GM04504 (cell line): Measurements from ENCODE around the gene MGLL.
"Not testable (repeated sequence)": the region's sequence is repeated elsewhere in the genome, so short reads cannot be mapped to it uniquely, and the experiment has no call there.

Source experiments
- DNase-seq: peaks from one replicate; pipeline ENCODE4 v3.0.0-alpha.2; 2012; ENCODE audit warnings: low read depth

Gene MGLL

DNA sequence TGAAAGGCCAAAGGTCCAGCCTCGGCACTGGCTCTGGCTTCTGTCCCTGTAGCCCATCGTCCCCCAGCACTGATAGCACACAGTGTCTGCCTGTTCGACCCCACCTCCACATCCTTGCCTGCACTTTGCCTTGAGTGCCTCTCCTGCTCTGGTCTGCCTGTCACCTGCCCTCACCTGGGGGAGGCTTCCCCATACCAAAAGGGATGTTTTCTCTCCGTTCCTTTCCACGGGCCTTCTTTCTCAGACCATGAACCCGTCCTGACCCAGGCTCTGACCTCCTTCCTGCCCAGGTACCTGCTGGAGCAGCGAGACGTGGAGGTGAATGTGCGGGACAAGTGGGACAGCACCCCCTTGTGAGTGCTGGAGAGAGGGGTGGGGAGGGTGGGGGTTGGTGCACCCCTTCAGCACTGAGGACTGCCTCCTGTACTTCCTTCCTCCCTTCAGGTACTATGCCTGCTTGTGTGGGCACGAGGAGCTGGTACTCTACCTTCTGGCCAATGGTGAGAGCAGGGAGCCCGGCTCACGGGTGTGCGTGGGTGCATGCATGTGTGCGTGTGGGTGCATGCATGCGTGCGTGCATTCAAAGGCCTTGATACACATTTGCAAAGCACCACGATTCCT is 148.1 kb downstream of the MGLL start:
- no peak for DNase-seq

GRCh38 chr3:127673191-127674100 is 148.9 kb downstream of the MGLL start:
- no peak for DNase-seq

- DNase-seq, result no peak
Measured at GRCh38 chr3:127672429-127673190, 149.7 kb downstream of the MGLL start, which contains the start of gene ABTB1. Gene ABTB1 (plus strand): TSS chr3:127672952. CDS start chr3:127673026, 74 bp downstream.

DNA sequence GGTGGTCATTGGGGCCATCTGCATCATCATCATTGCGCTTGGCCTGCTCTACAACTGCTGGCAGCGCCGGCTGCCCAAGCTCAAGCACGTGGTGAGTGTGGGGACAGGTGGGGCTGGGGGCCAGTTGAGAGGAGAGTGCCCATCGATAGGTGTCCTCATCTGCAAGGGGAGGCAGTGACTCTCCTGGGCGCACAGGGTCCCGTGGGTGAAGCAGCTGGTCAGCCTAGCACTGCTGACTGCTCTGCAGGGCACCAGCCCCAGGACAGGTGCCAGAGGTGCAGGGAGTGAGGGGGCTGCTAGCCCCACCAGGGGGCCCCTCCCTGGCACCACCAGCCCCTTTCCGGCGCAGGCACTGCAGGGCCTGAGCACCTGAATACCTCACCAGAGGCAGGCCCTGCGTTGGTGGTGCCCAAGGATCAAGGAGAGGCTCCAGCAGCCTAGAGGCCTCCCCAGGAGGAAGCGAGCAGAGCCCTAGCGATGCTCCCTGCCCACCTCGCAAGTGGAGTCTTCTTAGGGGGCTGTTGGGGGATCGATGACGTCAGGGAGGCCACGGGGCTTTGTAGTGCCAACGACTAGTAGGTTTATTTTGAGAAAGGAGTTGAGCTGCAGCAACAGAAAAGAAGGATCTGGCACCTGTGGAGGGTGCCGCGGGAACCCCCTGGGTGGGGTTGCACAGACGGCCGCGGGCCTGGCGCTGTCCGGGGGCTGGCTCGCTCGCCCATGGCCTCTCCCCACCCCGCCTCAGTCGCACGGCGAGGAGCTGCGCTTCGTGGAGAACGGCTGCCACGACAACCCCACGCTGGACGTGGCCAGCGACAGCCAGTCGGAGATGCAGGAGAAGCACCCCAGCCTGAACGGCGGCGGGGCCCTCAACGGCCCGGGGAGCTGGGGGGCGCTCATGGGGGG is 150.5 kb downstream of the MGLL start:
- DNase-seq, result no peak

- no peak for DNase-seq
Measured at GRCh38 chr3:127670761-127671522, 151.4 kb downstream of the MGLL start.

- no peak for DNase-seq
Measured at GRCh38 chr3:127670229-127670559, 152.1 kb downstream of the MGLL start.

DNA sequence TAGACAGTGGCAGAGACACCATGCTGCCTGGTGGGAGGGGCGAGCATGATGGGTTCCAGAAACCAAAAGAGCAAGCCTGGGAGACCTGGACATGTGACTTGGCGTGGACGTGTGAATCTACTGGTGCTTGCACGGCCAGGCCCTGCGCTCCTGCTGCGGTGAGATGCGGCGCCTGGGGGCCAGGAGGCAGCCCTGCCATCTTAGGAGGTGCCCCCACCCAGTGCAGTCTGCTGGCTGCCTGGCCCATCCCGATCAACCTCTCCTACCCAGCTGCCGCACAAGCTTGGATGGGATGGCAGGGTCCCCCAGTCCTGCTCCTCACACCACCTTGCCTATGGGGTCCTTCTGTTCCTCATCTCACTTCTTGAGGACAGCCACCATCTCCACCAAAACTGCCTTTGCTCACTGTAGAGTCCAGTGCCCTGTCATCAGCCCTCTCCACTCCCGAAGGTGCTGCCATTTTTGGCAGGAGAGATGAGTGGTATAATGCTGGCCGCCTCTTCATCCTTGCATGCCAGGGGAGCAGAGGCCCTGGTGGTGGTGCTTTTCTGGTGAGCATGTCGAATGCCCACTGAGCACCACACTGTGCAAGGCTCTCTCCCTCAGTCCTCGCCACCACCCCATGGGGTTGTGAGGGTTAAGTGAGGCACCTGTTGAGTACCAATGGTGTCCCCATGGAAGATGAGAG is 152.6 kb downstream of the MGLL start:
- DNase-seq, result no peak

DNA sequence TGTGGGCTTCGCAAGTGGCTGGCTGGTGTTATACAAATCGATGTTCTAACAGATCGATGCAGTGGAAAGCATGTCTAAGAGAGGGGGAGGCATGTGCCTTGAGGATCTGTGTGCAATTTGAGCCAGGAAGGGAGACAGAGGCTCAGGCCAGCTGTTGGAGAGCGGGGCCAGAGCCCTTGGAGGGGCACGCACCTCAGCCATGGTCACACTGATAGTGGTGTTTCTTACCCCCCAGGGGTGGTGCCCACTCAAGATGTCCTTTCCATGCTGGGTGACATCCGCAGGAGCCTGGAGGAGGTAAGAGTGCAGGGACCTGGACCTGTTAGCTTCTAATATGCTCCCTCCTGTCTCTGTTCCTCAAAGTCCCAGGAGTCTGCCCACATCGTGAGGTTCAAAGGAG is 153.4 kb downstream of the MGLL start:
- no peak for DNase-seq

DNA sequence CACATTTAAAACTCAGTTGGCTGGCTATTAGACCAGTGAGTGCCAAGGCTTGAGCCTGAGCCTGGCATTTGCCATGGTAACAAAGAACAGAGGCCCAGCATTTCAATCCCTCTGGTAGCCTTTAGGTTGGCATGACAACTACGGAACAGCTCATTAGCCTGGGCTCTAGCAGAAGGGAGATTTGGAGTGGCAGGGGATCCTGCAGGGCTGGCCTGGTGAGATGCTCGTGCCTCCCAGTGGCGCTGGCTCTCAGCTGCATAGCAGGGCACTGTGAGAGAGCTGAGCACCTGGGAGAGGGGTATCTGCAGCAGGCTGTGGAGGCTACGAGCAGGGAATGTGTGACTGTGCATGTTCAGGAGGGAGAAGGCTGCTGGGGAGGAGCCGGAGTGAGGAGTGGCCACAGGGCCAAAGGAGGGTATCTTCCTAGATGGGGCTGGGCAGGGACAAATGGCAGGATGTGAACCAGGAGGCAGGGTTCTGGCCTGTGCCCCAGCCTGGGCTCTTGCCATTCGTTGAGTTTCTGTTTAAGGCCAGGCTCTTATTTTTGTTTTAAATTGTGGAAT is 155.1 kb downstream of the MGLL start:
- DNase-seq, result no peak

DNA sequence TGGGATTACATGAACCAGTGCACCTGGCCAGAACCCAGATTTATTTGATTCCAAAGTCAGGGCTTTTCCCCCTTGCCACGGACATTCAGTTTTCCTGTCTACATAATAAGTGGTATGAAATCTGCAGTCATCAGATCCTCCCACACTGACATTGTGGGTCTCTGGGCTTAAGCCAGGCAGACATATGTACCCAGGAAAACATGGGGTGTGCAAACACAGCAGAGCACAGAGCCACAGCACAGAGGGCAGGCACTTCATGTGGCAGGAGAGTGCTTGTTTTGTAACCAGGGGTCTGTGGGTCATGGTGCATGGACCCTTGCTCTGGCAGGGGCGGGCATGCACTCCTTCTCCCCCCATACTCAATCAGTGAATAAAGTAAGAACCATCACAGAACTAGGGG is 155.6 kb downstream of the MGLL start:
- no peak for DNase-seq

DNA sequence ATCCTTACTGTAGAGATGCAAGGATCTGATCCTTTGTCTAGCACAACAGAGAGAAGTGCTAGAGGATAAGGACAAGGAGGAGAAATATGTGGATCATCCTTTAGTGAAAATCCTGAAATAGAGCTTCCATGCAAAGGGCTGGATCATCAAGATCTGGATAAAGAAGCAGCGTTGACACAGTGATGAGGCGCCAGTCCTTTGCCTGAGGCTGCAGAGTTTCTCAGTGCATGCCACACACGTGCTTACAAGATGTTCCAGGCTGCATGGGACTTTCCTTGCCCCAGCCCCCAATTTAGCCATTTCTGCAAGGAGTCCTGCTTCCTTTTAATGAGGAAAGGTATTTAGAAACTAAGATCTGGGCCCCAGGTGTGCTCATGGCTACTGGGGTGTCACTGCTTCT is 156.7 kb downstream of the MGLL start:
- DNase-seq, result no peak

DNA sequence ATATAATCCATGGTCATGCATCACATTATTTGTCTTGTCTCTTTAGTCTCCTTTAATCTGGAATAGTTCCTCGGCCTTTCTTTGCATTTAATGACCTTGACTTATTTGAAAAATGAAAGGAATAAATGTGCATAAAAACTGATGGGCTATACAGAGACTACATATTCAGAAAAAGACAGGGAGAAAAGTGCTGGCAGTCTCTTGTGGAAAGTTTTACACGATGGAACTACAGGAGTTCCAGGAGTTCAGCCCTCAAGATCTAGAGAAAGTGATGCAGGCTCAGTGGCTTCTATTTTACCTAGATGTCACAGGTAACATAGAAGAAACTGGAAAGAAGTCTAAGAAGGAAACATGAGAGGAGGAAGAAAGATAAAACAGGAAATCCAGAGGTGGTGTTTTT is 157.2 kb downstream of the MGLL start:
- DNase-seq, result no peak

DNA sequence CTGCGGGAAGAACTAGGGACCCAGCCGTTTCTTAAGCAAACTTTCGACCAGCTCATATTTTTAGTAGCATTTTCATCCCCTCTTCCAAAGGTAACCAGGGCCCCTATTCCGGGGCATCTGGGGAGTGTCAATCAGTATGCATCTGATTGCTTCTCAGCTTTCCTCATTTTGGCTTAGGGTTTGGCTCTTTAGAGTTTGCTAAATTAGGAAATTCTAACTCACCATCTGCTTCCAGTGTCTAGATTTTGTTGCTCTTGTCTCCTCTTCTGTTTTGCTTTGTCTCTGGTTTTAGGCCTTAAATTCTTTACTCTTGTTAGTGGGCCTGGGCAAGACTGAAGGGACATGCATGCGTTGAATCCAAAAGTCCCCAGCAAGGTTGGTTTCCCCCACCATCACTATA is 159.2 kb downstream of the MGLL start:
- DNase-seq, result no peak

DNA sequence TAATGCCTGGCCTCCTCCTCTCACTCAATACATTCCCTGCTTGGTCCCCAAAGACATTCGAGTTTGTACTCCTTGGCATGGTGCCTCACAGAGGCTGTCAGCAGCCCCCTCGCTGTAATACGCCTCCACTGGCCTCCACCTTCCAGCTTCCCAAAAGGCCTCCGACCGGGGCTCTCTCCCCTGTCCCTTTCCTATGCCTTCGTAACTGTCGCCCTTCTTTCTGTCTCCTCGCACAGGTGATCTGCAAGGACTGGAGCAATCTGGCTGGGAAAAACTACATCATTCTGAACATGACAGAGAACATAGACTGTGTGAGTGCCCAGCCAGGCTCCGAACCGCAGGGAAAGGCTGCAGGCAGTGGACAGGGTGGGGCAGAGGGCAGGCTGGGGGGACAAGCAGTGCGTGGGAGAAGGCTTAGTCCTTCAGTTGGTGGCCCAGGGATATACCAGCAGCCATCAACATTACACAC is 160.3 kb downstream of the MGLL start:
- no peak for DNase-seq

GRCh38 chr3:127661600-127661999 is 160.7 kb downstream of the MGLL start:
- no peak for DNase-seq

- no peak for DNase-seq
Measured at GRCh38 chr3:127660621-127661251, 161.6 kb downstream of the MGLL start.

DNA sequence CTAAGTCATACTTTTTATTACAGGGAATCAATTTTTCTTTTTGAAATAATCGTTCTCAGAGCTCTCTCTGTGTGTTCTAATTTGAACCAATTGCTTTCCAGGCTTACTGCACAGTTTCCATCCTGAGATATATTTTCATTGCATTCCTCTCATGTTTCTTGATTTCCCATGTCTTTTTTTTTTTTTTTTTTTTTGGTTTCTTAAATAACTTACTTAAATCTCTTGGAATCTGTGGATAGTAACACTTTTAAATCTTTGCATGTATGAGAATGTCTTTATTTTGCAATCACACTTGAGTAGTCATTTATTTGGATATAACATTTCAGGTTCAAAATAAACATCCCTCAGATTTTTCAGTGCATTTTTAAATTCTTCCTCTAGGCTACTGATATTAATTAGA is 164.1 kb downstream of the MGLL start:
- DNase-seq, result no peak

DNA sequence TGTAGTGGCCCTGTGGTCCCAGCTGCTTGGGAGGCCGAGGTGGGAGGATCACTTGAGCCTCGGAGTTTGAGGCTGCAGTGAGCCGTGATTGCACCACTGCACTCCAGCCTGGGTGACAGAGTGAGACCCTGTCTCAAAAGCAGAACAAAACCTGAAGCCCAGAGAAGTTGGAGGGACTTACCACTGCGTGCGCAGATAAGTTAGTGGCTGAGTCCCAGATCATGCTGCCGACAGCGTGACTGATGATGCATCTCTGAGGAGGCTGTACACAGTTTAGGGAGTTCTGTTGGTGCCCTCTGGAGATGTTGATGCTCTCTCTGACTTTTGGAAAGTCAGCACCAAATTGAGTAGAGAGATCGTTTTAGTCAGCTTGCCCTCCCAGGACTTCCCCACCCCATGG is 165.4 kb downstream of the MGLL start:
- DNase-seq, result no peak

GRCh38 chr3:127655641-127656040 is 166.7 kb downstream of the MGLL start:
- DNase-seq, result no peak

GRCh38 chr3:127654993-127655392 is 167.3 kb downstream of the MGLL start:
- DNase-seq, result not testable (repeated sequence)
